GM23338 (cell line): ENCODE results near the gene DAB2. TPM values are rescaled to one million over a fixed set of nuclear protein-coding genes. Genes with fewer than 3 reads are reported as not detected.

Source experiments
- CREB1 ChIP-seq: fragments of 250-450 bp; sonication (Bioruptor Pico); IDR thresholded peaks from 2 replicates; pipeline ENCODE4 v1.5.0; 2020; ENCODE audit warnings: low read depth, mild to moderate bottlenecking, moderate library complexity
- EZH2phosphoT487 ChIP-seq: fragments of 200-600 bp; sonication (generic); IDR thresholded peaks from one replicate; pipeline ENCODE4 v1.8.1; 2018; ENCODE audit warnings: antibody characterized with exemption; ENCODE audit not compliant: unreplicated experiment
- JUNB ChIP-seq: IDR thresholded peaks from one replicate; pipeline ENCODE4 v1.6.1; 2016; ENCODE audit warnings: antibody characterized with exemption; ENCODE audit not compliant: unreplicated experiment
- POLR2AphosphoS5 ChIP-seq: IDR thresholded peaks from 2 replicates; pipeline ENCODE4 v1.6.1; 2016; ENCODE audit warnings: antibody characterized with exemption, low read depth
- REST ChIP-seq: IDR thresholded peaks from one replicate; pipeline ENCODE4 v1.6.1; 2018; ENCODE audit warnings: antibody characterized with exemption; ENCODE audit not compliant: unreplicated experiment
- STAT1 ChIP-seq: IDR thresholded peaks from one replicate; pipeline ENCODE4 v1.6.1; 2016; ENCODE audit warnings: antibody characterized with exemption; ENCODE audit not compliant: unreplicated experiment
- ZNF114 ChIP-seq: fragments of 250-450 bp; sonication (Bioruptor Pico); IDR thresholded peaks from 2 replicates; pipeline ENCODE4 v1.5.0; 2020; ENCODE audit warnings: mild to moderate bottlenecking, moderate library complexity
- ZNF331 ChIP-seq: fragments of 250-450 bp; sonication (Bioruptor Pico); IDR thresholded peaks from 2 replicates; pipeline ENCODE4 v1.5.0; 2020; ENCODE audit warnings: low read depth, mild to moderate bottlenecking, moderate library complexity
- ZNF462 ChIP-seq: fragments of 250-450 bp; sonication (Bioruptor Pico); IDR thresholded peaks from 2 replicates; pipeline ENCODE4 v1.5.0; 2020; ENCODE audit warnings: mild to moderate bottlenecking, moderate library complexity
- polyA plus RNA-seq: library from polyadenylated mRNA; unstranded; fragments of >200 nt; fragmentation: Nextera tagmentation; extraction: Ambion mirVana; gene quantifications from 2 replicates; pipeline ENCODE4 v1.2.1, GENCODE V29; 2016
- total RNA-seq: library from RNA; depleted of rRNA; stranded (reverse); fragments of >200 nt; shearing (Covaris generic); gene quantifications from 2 replicates; pipeline ENCODE4 v1.2.3, GENCODE V29; 2014
- TF ChIP-seq, protein P1 (sequence below), 2 experiments: fragments of 200-600 bp in 1 of 2; sonication (generic) in 1 of 2; conservative IDR thresholded peaks; 2 replicates each; pipeline versions ENCODE4 v1.5.1 to v1.6.1; 2016 to 2017; ENCODE audit warnings: antibody characterized with exemption in 2 of 2, low read depth in 2 of 2, mild to moderate bottlenecking in 2 of 2, moderate library complexity in 1 of 2

DAB2 gene
- total and polyA plus RNA-seq, 2 experiments from 2014 or later: 6.4 to 8.4 TPM

DNA sequence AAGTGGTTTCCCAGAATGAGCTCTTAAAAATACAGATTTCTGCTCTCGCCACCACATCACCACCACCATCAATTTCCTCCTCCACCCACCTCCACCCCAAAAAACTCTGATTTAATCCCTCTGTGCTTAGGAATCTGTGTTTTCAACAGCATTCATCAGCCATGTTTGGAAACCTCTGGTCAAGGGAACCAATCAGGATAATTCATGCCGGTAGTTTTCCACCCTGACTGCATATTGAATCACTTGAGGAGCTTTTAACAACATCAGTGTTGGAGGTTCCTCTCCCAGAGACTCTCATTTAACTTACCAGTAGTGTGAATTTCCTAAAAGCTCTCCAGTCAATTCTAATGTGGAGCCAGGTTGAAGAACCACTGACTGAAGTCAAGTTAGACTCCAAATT lies 46.0 kb upstream of the DAB2 start (continued):
- TF ChIP-seq ZNF462 (CRISPR knock-in tag) (no peak), JUNB (no peak), EZH2phosphoT487 (no peak), STAT1 (no peak), POLR2AphosphoS5 (no peak), ZNF331 (CRISPR knock-in tag) (no peak), CREB1 (CRISPR knock-in tag) (no peak), ZNF114 (CRISPR knock-in tag) (no peak), REST (no peak)
- TF ChIP-seq, protein P1, sequence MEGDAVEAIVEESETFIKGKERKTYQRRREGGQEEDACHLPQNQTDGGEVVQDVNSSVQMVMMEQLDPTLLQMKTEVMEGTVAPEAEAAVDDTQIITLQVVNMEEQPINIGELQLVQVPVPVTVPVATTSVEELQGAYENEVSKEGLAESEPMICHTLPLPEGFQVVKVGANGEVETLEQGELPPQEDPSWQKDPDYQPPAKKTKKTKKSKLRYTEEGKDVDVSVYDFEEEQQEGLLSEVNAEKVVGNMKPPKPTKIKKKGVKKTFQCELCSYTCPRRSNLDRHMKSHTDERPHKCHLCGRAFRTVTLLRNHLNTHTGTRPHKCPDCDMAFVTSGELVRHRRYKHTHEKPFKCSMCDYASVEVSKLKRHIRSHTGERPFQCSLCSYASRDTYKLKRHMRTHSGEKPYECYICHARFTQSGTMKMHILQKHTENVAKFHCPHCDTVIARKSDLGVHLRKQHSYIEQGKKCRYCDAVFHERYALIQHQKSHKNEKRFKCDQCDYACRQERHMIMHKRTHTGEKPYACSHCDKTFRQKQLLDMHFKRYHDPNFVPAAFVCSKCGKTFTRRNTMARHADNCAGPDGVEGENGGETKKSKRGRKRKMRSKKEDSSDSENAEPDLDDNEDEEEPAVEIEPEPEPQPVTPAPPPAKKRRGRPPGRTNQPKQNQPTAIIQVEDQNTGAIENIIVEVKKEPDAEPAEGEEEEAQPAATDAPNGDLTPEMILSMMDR (conservative IDR thresholded peaks at IDR 0.05; ENCODE audit: low read depth in 2 of 2): no peak
